GM19372 (cell line): ENCODE results near the gene MVP.
"Not testable (repeated sequence)": the region's sequence is repeated elsewhere in the genome, so short reads cannot be mapped to it uniquely, and the experiment has no call there.

Source experiments
- ATAC-seq: cut with Tn5 transposase; IDR thresholded peaks from one replicate; pipeline ENCODE4 v1.9.1; 2021; ENCODE audit warnings: mild to moderate bottlenecking, low read depth, moderate library complexity; ENCODE audit not compliant: unreplicated experiment

MVP gene

GRCh38 chr16:29868396-29869009, 48.2 kb downstream of the MVP start:
- ATAC-seq = no peak

GRCh38 chr16:29869067-29869466, 48.8 kb downstream of the MVP start:
- not testable (repeated sequence) for ATAC-seq

GRCh38 chr16:29871822-29872546, 51.7 kb downstream of the MVP start:
- no peak for ATAC-seq

GRCh38 chr16:29873319-29873718, 53.1 kb downstream of the MVP start:
- no peak for ATAC-seq

GRCh38 chr16:29875206-29875605, 54.9 kb downstream of the MVP start:
- ATAC-seq = no peak

- no peak for ATAC-seq
Measured at GRCh38 chr16:29876217-29876593, 55.9 kb downstream of the MVP start.

- ATAC-seq = no peak
Measured at GRCh38 chr16:29876594-29877249, 56.5 kb downstream of the MVP start.

- ATAC-seq = no peak
Measured at GRCh38 chr16:29877266-29877961, 57.2 kb downstream of the MVP start.

- no peak for ATAC-seq
Measured at GRCh38 chr16:29878172-29878571, 57.9 kb downstream of the MVP start.

GRCh38 chr16:29881050-29881449, 60.8 kb downstream of the MVP start:
- ATAC-seq = no peak

- ATAC-seq = no peak
Measured at GRCh38 chr16:29883987-29884386, 63.7 kb downstream of the MVP start.

- ATAC-seq = not testable (repeated sequence)
Measured at GRCh38 chr16:29889372-29889771, 69.1 kb downstream of the MVP start.

GRCh38 chr16:29891525-29892457, 71.5 kb downstream of the MVP start:
- no peak for ATAC-seq

- ATAC-seq = no peak
Measured at GRCh38 chr16:29892458-29892813, 72.2 kb downstream of the MVP start.

- ATAC-seq = no peak
Measured at GRCh38 chr16:29893553-29893952, 73.3 kb downstream of the MVP start.

GRCh38 chr16:29894352-29894751, 74.1 kb downstream of the MVP start:
- ATAC-seq = no peak

- no peak for ATAC-seq
Measured at GRCh38 chr16:29896841-29897240, 76.6 kb downstream of the MVP start.

- no peak for ATAC-seq
Measured at GRCh38 chr16:29897333-29897732, 77.1 kb downstream of the MVP start.
